Endometrial microvascular endothelial cells (primary cell): ENCODE measurements around the gene MUC13. TPM values are rescaled to one million over a fixed set of nuclear protein-coding genes. Genes with fewer than 3 reads are reported as not detected.
"Not testable (repeated sequence)": the region's sequence is repeated elsewhere in the genome, so short reads cannot be mapped to it uniquely, and the experiment has no call there.

ENCODE experiments used
- in situ Hi-C: cut with HindIII; loops from 2 replicates; pipeline ENCODE4 v1.10.0; 2017; ENCODE audit warnings: low sequenced_read_pairs, low pct_unique_long_range_greater_than_20kb; ENCODE audit errors: inconsistent ontology term
- total RNA-seq: library from RNA; depleted of rRNA; stranded (reverse); fragments of >200 nt; gene quantifications from one replicate; pipeline ENCODE4 v1.2.3, GENCODE V29; 2015; ENCODE audit errors: inconsistent ontology term

The MUC13 gene
- total RNA-seq: not detected

- in situ Hi-C loops: no loop called here
Measured at GRCh38 chr3:124934577-124934976, at the start of gene MUC13. Gene MUC13 (minus strand): TSS chr3:124934751. CDS start chr3:124934712, 39 bp downstream.

DNA sequence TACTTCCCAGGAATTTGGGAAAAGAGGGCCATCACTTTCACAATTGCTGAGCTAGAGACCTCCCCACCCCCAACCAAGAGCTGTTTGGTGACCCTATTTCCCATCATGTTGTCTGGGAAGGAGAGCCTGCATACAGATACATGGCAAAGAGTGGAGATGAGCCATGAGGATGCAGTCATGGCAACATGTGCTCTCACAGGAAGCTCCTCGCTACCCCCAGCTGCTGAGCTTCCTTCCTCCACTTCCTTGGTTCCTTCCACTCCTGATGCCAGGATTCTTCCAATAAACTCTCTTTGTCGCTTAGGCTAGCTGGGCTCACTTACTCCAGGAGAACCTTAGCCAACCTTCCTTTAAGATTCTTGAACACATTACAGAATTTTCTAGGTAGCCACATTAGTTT is 48.3 kb upstream of the MUC13 start:
- in situ Hi-C loops: no loop called here

DNA sequence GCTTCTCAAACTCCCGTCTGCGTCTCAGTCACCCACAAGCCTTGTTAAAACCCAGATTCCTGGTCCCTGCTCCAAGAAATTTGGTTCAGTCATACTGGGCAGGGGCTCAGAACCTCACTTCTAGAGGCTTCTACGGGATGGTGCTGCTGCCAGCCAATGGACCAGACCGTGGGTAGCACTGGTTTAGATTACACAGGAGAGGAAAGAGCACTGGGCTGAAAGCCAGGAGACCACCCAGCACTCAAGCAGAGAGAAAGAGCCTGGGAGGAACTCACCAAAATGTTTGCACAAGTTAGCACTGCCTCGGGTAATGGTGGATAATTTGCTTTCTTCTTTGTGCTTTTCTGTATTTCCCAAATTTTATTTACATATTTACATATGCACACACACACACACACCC is 46.9 kb upstream of the MUC13 start:
- in situ Hi-C loops: no loop called here

GRCh38 chr3:124978627-124979026 is 44.1 kb upstream of the MUC13 start:
- in situ Hi-C loops: no loop called here

DNA sequence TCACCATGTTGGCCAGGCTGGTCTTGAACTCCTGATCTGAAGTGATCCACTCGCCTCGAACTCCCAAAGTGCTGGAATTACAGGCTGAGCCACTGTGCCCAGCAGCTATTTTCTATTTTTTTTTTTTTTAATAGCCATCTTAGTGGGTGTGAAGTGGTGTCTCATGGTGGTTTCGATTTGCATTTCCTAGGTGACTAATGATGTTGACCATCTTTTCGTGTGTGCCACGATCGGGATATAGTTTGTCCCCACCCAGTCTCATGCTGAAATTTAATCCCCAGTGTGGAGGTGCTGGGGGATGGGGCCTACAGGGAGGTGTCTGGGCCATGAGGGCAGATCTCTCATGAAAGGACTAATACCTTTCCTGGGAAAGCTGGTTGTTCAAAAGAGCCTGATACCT is 41.8 kb upstream of the MUC13 start:
- in situ Hi-C loops: no loop called here

DNA sequence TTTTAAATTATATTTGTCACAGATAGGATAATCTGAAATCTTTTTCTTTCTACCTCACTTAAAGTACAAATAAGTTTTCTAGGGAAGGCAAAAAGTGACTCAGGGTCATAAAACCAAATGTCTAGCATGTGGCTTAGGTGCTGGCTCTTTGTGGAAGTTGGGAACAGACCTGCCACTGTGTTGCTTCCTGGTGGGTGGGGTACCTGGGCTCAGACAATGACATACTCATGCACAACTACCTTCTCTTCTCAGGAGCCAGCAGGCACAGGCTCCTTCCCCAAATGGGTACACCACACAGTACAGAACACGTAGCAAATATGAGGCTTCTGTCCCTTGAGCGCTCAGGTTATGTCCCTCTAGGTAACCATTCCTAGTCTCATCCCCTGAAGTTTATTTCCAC is 40.1 kb upstream of the MUC13 start:
- in situ Hi-C loops: no loop called here

DNA sequence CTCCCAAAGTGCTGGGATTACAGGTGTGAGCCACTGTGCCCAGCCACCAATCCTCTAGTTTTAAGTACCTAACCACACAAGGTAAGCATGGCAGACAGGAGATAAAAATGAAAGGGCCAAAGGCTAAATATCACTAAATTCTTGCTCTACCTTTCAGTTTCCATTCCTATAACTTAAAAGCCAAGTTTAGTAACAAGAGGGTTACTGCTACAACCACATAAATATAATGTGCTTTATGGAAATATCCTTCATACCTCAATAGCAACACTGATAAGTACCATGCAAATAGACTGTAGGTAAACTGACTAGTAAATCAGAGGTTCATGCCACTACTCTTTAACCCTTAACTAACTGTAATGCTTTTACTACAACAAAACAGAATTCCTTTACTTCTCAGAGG is 38.7 kb upstream of the MUC13 start:
- in situ Hi-C loops: no loop called here

DNA sequence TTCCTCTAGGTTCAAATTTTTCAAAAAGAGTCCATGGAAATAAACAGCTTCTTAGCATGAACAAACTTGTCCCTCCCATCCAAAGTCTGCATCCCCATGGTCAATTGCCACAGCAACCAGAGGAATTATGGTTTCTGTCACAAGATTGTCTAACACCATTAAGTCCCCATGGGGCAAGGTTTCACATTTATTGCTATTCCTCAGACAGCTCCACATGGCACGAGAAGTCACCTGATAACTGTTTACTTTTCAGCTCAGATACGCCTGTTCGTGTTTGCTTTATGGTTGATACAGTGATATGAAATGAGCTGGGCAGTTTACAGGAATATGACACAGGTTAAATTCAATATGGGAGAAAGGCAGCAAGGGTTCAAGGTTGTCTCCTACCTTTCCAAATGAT is 37.9 kb upstream of the MUC13 start:
- in situ Hi-C loops: no loop called here

DNA sequence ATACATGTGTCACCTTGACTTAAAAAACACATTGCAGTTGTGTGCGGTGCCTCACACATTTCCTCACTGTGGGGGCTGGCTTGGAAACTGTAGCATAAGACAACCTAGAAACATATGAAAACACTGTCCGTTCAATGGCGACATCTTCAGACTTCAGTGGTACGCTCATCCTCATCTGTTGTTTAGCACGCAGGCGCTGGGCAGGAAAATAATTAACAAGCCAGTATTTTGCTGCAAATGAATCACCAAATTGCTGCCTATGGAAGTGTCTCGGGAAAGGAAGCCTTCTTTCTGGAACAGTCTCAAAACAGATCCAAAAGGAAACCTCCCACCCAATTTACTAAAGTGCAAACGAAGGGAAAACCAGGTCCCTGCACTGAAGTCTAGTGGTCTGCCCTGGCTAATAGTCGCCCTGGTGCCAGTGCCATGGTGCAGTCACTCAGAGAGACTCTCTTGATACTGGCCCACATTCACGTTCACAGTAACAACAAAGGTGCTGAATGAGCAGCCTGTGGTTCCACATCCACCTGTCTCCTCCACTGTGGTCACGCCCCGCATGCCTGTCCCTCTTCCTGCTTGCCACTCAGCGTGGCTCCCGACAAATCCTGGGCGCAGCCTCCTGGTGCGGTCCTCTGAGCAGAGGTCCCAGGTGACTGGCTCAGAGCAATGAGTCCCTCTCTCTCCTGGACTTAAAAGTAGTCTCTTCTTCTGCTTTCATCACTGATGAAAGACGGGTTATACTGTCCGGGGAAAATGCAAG is 35.6 kb upstream of the MUC13 start:
- in situ Hi-C loops: no loop called here

DNA sequence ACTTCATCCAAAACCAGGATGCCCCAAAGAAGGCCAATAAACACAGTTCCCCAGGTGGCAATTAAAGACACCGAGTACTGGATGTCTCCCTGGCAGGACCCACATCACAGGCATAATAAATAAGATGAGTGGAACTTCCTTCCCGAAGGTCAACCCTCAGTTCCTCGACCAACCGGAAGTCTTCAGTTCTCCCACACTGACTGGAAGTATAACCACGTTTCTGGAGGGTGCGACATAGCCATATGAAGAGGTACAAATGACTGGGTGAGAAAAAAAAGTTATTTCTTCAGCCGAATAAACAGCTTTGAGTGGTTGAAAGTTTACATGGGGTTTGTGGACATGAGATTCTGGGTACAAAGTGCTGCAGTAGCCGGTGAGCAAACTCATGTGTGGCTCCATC is 34.6 kb upstream of the MUC13 start:
- in situ Hi-C loops: no loop called here

DNA sequence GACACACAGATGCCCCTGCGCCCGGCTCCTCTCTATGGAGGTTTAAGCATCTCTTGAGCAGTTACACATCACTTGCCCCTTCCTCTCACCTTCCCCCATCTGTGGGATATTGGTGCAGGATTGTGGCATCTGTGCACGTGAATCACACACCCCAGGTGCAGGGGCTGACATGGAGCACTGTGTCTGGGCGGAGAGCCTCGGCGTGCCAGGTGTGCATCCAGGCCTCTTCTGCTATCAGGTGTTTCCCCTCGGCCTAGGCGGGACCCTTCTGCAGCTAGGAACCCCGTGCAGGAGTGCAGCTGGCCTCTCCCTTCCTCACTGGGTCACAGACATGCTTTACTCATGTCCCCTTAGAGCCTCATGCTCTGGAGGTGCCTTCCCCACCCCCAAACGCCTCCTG is 33.4 kb upstream of the MUC13 start:
- in situ Hi-C loops: no loop called here

GRCh38 chr3:124966521-124967445 is 32.2 kb upstream of the MUC13 start:
- in situ Hi-C loops: no loop called here

- in situ Hi-C loops: no loop called here
Measured at GRCh38 chr3:124965413-124965812, 30.9 kb upstream of the MUC13 start.

- in situ Hi-C loops: no loop called here
Measured at GRCh38 chr3:124964387-124964786, 29.8 kb upstream of the MUC13 start.

GRCh38 chr3:124963755-124964154 is 29.2 kb upstream of the MUC13 start:
- in situ Hi-C loops: no loop called here

GRCh38 chr3:124962403-124962940 is 27.9 kb upstream of the MUC13 start:
- in situ Hi-C loops: no loop called here

DNA sequence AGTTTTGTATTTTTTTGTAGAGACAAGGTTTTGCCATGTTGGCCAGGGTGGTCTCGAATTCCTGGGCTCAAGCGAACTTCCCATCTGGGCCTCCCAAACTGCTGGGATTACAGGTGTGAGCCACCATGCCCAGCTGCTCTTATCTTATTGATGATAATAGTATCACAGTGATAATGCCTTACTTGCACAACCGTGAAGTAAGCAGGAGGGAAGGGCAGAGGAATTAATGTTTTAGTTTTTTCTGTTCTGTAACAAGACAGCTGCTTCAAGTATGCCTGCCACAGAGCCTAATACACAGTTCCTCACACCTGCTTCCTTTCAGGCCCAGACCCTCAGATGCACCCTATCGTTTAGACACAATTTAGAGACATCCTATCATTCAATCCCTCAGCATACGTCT is 26.1 kb upstream of the MUC13 start:
- in situ Hi-C loops: no loop called here

GRCh38 chr3:124960105-124960504 is 25.6 kb upstream of the MUC13 start:
- in situ Hi-C loops: no loop called here

GRCh38 chr3:124957951-124958350 is 23.4 kb upstream of the MUC13 start:
- in situ Hi-C loops: not testable (repeated sequence)
